ENCODE results near the gene MCRIP1. TPM values are rescaled to one million over a fixed set of nuclear protein-coding genes. Genes with fewer than 3 reads are reported as not detected.

MCRIP1 gene
- total RNA-seq, 4 donors from 2014 or later, result 83.5 to 146 (median 114) TPM

DNA sequence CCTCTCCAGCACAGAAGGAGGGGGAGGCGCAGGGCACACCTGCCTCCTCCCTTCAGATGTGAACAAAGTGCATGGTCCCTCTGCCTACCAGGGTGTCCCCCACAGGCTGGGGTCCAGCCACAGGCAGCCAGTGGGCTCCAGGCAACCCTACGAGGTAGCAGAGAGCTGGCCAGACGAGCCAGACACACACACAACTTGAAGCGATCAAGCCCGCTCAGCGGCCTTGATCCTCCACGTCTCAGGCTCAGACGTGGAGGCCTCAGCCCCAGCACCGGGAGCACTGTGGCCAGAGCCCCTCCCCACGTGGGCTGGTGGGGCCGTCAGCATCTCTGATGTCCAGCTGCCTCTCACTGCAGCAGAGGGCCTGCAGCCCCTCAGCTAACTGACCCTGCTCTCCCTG is 8.5 kb downstream of the MCRIP1 start:
- 92% methylated on average over 2 of the region's 11 CpGs for WGBS
- DNase-seq (ENCODE audit: extremely low spot score), result no peak
- H3K9me3 ChIP-seq, result no peaks in the 10 kb centered on the region
- no peak overlapping the region for H3K27ac ChIP-seq (replicated peaks in 1 of 4)
- intact Hi-C loops (cut with DNase I), result no loop called here
- peaks cover 0 to 4% (median 0%) of the 10 kb centered on the region in 4 donors for H3K27me3 ChIP-seq
- H3K4me1 ChIP-seq, result peaks cover 23 to 70% (median 32%) of the 10 kb centered on the region in 4 donors
- no peak for TF ChIP-seq POLR2A (IDR thresholded peaks at IDR 0.05; ENCODE audit: low read depth)
- peaks cover 9 to 31% (median 21%) of the 10 kb centered on the region in 4 donors for H3K36me3 ChIP-seq
- H3K4me3 ChIP-seq, result no peak overlapping the region

DNA sequence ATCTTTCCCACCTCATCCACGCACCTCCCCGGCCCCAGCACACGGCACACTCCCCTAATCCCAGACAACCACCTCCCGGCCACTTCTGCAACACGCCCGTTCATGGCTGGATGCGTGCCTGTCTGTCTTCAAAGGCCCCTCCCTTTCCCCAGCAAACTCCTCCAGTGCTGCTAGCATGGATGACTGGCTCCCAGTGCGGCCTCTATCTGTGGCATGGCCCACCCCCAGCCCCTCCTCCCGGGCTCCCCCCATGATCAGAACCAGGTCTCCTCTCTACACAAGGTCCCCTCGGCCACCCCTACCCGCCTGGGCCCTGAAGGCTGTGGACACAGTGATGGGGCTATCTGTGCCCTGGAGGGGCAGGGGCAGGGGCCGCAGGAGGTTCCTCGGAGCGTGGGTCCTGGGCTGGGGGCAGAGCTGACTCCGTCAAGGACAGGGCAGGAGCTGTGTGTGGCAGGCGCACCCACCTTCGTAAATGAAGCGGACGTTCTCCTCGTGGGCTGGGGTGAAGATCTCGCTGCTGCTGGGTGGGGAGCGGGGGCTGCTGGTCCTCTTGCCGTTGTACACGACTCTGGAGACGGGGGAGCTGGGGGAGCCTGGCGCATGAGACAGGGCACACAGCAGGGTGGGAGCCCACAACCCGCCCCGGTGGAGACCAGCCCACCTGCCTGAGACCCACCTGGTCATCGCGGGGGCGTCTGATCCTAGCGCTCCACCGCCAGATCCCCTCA is 9.1 kb downstream of the MCRIP1 start:
- Histone ChIP-seq H3K27me3 (peaks cover 0 to 10% (median 0%) of the 10 kb centered on the region in 4 donors), H3K4me1 (peaks cover 23 to 65% (median 29%) of the 10 kb centered on the region in 4 donors), H3K9me3 (no peaks in the 10 kb centered on the region), H3K36me3 (peaks cover 9 to 31% (median 21%) of the 10 kb centered on the region in 4 donors), H3K4me3 (no peak overlapping the region), H3K27ac (replicated peaks in 1 of 4) (peak overlapping the region in 1 of 4 donors; percentile 14)
- WGBS, result 87% methylated on average over 20 of the region's 33 CpGs
- no peak for DNase-seq (ENCODE audit: extremely low spot score)
- TF ChIP-seq POLR2AphosphoS5 (IDR thresholded peaks at IDR 0.05), result no peak
- TF ChIP-seq POLR2A (IDR thresholded peaks at IDR 0.05; ENCODE audit: low read depth), result no peak
- TF ChIP-seq, protein P1, sequence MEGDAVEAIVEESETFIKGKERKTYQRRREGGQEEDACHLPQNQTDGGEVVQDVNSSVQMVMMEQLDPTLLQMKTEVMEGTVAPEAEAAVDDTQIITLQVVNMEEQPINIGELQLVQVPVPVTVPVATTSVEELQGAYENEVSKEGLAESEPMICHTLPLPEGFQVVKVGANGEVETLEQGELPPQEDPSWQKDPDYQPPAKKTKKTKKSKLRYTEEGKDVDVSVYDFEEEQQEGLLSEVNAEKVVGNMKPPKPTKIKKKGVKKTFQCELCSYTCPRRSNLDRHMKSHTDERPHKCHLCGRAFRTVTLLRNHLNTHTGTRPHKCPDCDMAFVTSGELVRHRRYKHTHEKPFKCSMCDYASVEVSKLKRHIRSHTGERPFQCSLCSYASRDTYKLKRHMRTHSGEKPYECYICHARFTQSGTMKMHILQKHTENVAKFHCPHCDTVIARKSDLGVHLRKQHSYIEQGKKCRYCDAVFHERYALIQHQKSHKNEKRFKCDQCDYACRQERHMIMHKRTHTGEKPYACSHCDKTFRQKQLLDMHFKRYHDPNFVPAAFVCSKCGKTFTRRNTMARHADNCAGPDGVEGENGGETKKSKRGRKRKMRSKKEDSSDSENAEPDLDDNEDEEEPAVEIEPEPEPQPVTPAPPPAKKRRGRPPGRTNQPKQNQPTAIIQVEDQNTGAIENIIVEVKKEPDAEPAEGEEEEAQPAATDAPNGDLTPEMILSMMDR (IDR thresholded peaks at IDR 0.05), result no peak
- TF ChIP-seq EP300 (IDR thresholded peaks at IDR 0.05), result no peak
- intact Hi-C loops (cut with DNase I), result no loop called here

DNA sequence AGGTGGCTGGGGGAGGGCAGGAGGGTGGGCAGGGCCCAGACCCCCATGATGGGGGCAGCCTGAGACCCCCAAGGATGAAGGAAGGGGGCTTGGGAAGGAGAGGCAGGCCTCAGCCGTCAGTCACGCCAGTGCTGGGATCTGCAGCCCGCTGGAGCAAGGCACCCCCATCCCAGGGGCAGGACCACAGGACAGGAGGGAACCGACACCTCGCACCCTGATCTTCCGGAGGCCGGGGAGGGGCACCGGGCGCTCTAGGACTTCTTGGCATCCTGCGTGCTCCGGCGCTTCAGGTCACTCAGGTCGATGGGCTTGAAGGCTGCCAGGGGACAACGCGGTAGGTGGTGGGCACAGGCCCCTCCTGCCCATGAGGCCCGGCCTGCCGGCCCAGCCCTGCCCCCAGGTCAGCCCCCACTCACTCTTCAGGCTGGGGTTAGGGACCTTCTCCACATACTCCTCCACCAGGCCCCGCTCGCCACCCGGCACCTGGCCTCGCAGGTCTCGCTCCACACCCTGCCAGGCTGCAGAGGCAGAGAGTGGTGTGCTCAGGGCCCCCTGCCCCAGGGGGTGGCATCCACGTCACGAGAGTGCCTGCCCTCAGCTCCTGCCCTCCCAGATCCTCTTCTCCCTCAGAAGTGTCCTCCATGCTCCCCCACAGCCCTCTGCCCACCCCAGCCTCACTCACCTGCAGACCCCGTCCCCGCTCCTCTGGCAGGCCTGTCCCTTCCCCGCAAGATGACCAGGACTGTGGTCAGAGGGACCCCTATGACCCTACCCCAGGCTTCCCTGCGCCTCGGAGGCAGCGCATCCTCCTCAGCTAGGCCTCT is 9.9 kb downstream of the MCRIP1 start:
- Histone ChIP-seq H3K9me3 (no peaks in the 10 kb centered on the region), H3K36me3 (peaks cover 9 to 31% (median 21%) of the 10 kb centered on the region in 4 donors), H3K27me3 (peaks cover 0 to 10% (median 0%) of the 10 kb centered on the region in 4 donors), H3K4me1 (peaks cover 19 to 57% (median 24%) of the 10 kb centered on the region in 4 donors), H3K27ac (replicated peaks in 1 of 4) (peak overlapping the region; percentile 77 to 84 (median 80)), H3K4me3 (no peak overlapping the region)
- no peak for DNase-seq (ENCODE audit: extremely low spot score)
- 92% methylated on average over 22 of the region's 30 CpGs for WGBS
- intact Hi-C loops (cut with DNase I), result no loop called here
- TF ChIP-seq POLR2AphosphoS5 (IDR thresholded peaks at IDR 0.05) (no peak), POLR2A (IDR thresholded peaks at IDR 0.05; ENCODE audit: low read depth) (no peak), EP300 (IDR thresholded peaks at IDR 0.05) (no peak)
- TF ChIP-seq, protein P1 (IDR thresholded peaks at IDR 0.05), result no peak

DNA sequence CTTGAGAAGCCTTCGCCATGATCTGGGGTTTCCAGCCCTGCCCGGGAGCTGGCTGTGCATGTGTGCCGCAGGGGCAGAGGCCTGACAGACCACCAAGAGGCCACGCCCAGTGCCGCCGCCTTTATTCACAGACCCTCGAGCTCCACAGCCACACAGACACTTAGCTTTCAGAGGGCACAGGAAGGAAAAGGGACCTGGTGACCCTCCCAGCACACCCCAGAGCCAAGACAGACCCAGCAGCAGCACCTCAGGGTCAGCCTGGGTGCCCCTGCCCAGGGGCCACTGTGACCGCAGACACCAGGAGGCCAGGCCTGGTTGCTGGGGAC is 10.8 kb downstream of the MCRIP1 start:
- intact Hi-C loops (cut with DNase I), result no loop called here
- H3K4me3 ChIP-seq, result no peak overlapping the region
- H3K27me3 ChIP-seq, result peaks cover 0 to 18% (median 0%) of the 10 kb centered on the region in 4 donors
- TF ChIP-seq POLR2A (IDR thresholded peaks at IDR 0.05; ENCODE audit: low read depth) (no peak), EP300 (IDR thresholded peaks at IDR 0.05) (no peak)
- TF ChIP-seq, protein P1 (IDR thresholded peaks at IDR 0.05), result no peak
- no peak for DNase-seq (ENCODE audit: extremely low spot score)
- peaks cover 9 to 31% (median 21%) of the 10 kb centered on the region in 4 donors for H3K36me3 ChIP-seq
- no CpG with 5 or more reads among the region's 8 CpGs for WGBS
- H3K4me1 ChIP-seq, result peaks cover 19 to 52% (median 24%) of the 10 kb centered on the region in 4 donors
- no peaks in the 10 kb centered on the region for H3K9me3 ChIP-seq
- peak overlapping the region; percentile 77 to 84 (median 80) for H3K27ac ChIP-seq (replicated peaks in 1 of 4)

All from esophagus muscularis mucosa (tissue), 4 donors.